Kidney (tissue), 22 donors: ENCODE data around the gene KIF4A. TPM values are rescaled to one million over a fixed set of nuclear protein-coding genes. Genes with fewer than 3 reads are reported as not detected.
"Not testable (repeated sequence)": the region's sequence is repeated elsewhere in the genome, so short reads cannot be mapped to it uniquely, and the experiment has no call there.

Experiments
- DNase-seq, 5 donors: peaks; one replicate each; pipeline ENCODE4 v3.0.0-alpha.2; 2013 to 2020
- FAIRE-seq: peaks from 2 replicates; lab custom pipeline; 2012; peaks lifted over from hg19 to GRCh38; lab: Jason Lieb, UNC
- H3K27ac ChIP-seq, 2 donors: one replicate each; pipeline ENCODE4 v1.7.0; 2013; ENCODE audit warnings: low read depth in 2 of 2, low read length in 2 of 2, inconsistent platforms in 1 of 2
- H3K27me3 ChIP-seq: one replicate; pipeline ENCODE4 v1.7.1; 2013; ENCODE audit warnings: low read length, inconsistent platforms; ENCODE audit not compliant: control insufficient read depth, insufficient read depth
- H3K36me3 ChIP-seq, 3 donors: one replicate each; pipeline versions ENCODE4 v1.7.0 to v1.7.1; 2013; ENCODE audit warnings: low read length in 3 of 3, control low read depth in 1 of 3, inconsistent platforms in 1 of 3; ENCODE audit not compliant: insufficient read depth in 3 of 3, control insufficient read depth in 2 of 3
- H3K4me1 ChIP-seq, 3 donors: one replicate each; pipeline versions ENCODE4 v1.7.0 to v1.7.1; 2013; ENCODE audit warnings: low read length in 3 of 3, inconsistent platforms in 1 of 3, low read depth in 1 of 3; ENCODE audit not compliant: control insufficient read depth in 2 of 3, insufficient read depth in 2 of 3
- H3K4me3 ChIP-seq, 3 donors: one replicate each; pipeline versions ENCODE4 v1.7.0 to v1.8.1; 2013; ENCODE audit warnings: low read length in 3 of 3, control low read depth in 1 of 3, inconsistent platforms in 1 of 3
- H3K9ac ChIP-seq, 3 donors: one replicate each; pipeline versions ENCODE4 v1.7.0 to v1.7.1; 2013; ENCODE audit warnings: low read length in 3 of 3, control low read depth in 1 of 3, inconsistent platforms in 1 of 3
- H3K9me3 ChIP-seq, 3 donors: one replicate each; pipeline versions ENCODE4 v1.7.0 to v1.7.1; 2013; ENCODE audit warnings: low read length in 3 of 3, control low read depth in 1 of 3, inconsistent platforms in 1 of 3; ENCODE audit not compliant: control insufficient read depth in 2 of 3, insufficient read depth in 1 of 3
- intact Hi-C: fragments of 100-400 bp; cut with DNase I; formaldehyde crosslinking; loops from one replicate; pipeline ENCODE4 v1.11.1; 2022
- long read RNA-seq, 10 donors: library from polyadenylated mRNA in 1 of 10; unstranded in 1 of 10; transcript quantifications; one replicate each; pipeline ENCODE4 v2.0.0 and lab custom pipeline, GENCODE V29; 2021 to 2026
- polyA plus RNA-seq: library from polyadenylated mRNA; stranded (reverse); fragments of 350-450 nt; fragmentation: Illumina TruSeq; extraction: RNeasy Lipid Tissue Mini Kit (QIAGEN cat#74804); gene quantifications from one replicate; pipeline ENCODE4 v1.2.3, GENCODE V29; 2014; ENCODE audit warnings: low read depth, low replicate concordance; ENCODE audit not compliant: insufficient read depth
- total RNA-seq: library from RNA; stranded (reverse); fragmentation: NEBNext Ultra II Directional; extraction: Animal tissue kit (Norgen Biotek cat#: 25700); gene quantifications from one replicate; pipeline ENCODE4 v1.2.1, GENCODE V29; 2021
- TF ChIP-seq, protein P1 (sequence below): IDR thresholded peaks from 3 replicates; pipeline ENCODE4 v1.5.1; 2012; ENCODE audit warnings: mild to moderate bottlenecking, moderate library complexity, borderline replicate concordance; ENCODE audit not compliant: insufficient read depth; ENCODE audit errors: extremely low read depth
- donor health status: control.
- donor health status: control.
- donor health status: control.
- donor health status: control.
- donor health status: control.
- donor health status: DM: yes; HTN: yes; CAD: no.
- donor health status: Normal renal cell carcinoma (clear cell type).

KIF4A gene
- 0.35 TPM for total RNA-seq
- 0.13 TPM for polyA plus RNA-seq
- long read RNA-seq, donor 1, full-length matches to known transcripts: 1 of 1 reads
- long read RNA-seq, donor 1, partial matches to known transcripts: 0 of 1 reads
- long read RNA-seq, donor 1, other reads (novel, unspliced or antisense): 0 of 1 reads
- long read RNA-seq, donor 2: 0 reads
- long read RNA-seq, donor 3, full-length matches to known transcripts: 2 of 2 reads
- long read RNA-seq, donor 3, partial matches to known transcripts: 0 of 2 reads
- long read RNA-seq, donor 3, other reads (novel, unspliced or antisense): 0 of 2 reads
- long read RNA-seq, donor 4, full-length matches to known transcripts: 1 of 1 reads
- long read RNA-seq, donor 4, partial matches to known transcripts: 0 of 1 reads
- long read RNA-seq, donor 4, other reads (novel, unspliced or antisense): 0 of 1 reads
- long read RNA-seq, donor 5: 0 reads
- long read RNA-seq, donor 6: 0 reads
- long read RNA-seq, donor 7: 0 reads
- long read RNA-seq, donor 8, full-length matches to known transcripts: 1 of 1 reads
- long read RNA-seq, donor 8, partial matches to known transcripts: 0 of 1 reads
- long read RNA-seq, donor 8, other reads (novel, unspliced or antisense): 0 of 1 reads
- long read RNA-seq, donor 9, full-length matches to known transcripts: 1 of 1 reads
- long read RNA-seq, donor 9, partial matches to known transcripts: 0 of 1 reads
- long read RNA-seq, donor 9, other reads (novel, unspliced or antisense): 0 of 1 reads
- long read RNA-seq, donor 10: 0 reads

DNA sequence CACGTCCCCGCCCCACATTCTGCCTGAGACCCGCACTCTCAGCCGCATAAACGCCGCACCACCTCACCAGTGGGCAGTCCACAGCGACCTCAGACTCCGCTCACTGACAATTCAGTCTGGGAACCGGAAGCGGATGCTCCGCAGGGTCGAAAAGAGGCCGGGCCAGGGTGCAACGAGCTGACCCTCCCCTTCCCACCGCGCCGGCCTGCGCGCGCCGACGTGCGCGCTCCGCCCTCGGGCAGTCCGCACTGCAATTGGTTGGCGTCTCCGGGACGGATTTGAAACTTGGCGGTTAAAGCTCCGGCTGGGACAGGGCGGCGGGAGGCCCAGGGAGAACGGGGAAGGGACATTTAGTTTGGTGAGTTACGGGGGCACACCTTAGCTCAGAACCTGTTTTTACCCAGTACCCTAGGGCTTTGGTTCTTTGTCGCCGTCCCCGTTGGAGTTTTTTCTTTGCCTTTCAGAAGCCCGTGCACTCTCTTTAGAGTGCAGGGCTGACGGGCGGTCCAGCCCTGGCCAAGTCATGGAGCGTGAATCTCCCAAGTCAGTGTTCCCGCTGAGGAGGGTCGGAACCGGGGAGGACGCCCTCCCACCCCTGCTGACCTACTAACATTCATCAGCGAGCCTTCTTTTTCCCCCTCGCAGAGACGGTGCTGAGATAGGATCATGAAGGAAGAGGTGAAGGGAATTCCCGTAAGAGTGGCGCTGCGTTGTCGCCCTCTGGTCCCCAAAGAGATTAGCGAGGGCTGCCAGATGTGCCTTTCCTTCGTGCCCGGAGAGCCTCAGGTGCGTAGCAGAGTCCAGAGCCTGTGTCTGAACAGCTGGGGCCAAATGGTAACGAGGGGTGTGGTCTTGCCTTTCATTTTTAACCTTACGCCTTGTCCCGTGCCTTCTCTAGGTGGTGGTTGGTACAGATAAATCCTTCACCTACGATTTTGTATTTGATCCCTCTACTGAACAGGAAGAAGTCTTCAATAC, at the start of gene KIF4A, which contains the start of gene PDZD11:
Gene KIF4A (plus strand): TSS at position 312 of the 978 bp plus-strand sequence. CDS start 355 bp downstream, at position 667.
Gene PDZD11 (minus strand): TSS at position 135 of the 978 bp plus-strand sequence. CDS start 586 bp downstream, outside the sequence.
- intact Hi-C loops: no loop called here
- no peaks in the 10 kb centered on the region for H3K36me3 ChIP-seq
- no peaks in the 10 kb centered on the region for H3K27me3 ChIP-seq
- no peak within 1 kb of the TSS for H3K27ac ChIP-seq
- H3K9me3 ChIP-seq: no peaks in the 10 kb centered on the region
- H3K9ac ChIP-seq: peak within 1 kb of the TSS; percentile 24 to 78 (median 61)
- H3K4me1 ChIP-seq: peaks cover 0 to 6% (median 5%) of the 10 kb centered on the region in 3 donors
- TF ChIP-seq, protein P1, sequence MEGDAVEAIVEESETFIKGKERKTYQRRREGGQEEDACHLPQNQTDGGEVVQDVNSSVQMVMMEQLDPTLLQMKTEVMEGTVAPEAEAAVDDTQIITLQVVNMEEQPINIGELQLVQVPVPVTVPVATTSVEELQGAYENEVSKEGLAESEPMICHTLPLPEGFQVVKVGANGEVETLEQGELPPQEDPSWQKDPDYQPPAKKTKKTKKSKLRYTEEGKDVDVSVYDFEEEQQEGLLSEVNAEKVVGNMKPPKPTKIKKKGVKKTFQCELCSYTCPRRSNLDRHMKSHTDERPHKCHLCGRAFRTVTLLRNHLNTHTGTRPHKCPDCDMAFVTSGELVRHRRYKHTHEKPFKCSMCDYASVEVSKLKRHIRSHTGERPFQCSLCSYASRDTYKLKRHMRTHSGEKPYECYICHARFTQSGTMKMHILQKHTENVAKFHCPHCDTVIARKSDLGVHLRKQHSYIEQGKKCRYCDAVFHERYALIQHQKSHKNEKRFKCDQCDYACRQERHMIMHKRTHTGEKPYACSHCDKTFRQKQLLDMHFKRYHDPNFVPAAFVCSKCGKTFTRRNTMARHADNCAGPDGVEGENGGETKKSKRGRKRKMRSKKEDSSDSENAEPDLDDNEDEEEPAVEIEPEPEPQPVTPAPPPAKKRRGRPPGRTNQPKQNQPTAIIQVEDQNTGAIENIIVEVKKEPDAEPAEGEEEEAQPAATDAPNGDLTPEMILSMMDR: no peak
- FAIRE-seq (no peak), DNase-seq (peak; percentile 88 to 94 (median 90))
- peak within 1 kb of the TSS; percentile 79 to 84 (median 80) for H3K4me3 ChIP-seq

GRCh38 chrX:70240751-70241150, 49.2 kb upstream of the KIF4A start:
- FAIRE-seq: no peak
- TF ChIP-seq, protein P1: no peak
- no peaks in the 10 kb centered on the region for H3K27me3 ChIP-seq
- DNase-seq: no peak
- H3K36me3 ChIP-seq: no peaks in the 10 kb centered on the region
- no peaks in the 10 kb centered on the region for H3K4me1 ChIP-seq
- intact Hi-C loops: no loop called here
- no peak overlapping the region for H3K27ac ChIP-seq
- H3K4me3 ChIP-seq: no peak overlapping the region
- H3K9me3 ChIP-seq: no peaks in the 10 kb centered on the region
- no peak overlapping the region for H3K9ac ChIP-seq

DNA sequence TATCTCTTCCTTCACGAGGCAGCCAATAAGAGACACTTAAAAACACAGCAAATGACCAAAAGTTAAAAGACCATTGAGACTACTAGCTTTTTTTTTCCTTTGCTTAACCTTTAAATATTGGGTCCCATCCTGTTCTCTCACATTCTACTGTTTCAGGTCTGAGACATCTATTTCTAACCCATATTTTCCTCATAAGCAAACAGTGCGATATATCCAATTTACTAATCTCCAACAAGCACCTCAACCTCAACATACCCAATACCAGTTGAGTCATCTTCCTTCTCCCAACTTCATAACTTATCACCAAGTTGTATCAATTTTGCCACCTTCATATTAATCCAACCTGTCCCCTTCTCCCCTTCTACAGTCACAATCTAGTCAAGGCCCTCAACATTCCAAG, 48.4 kb upstream of the KIF4A start:
- no peaks in the 10 kb centered on the region for H3K4me1 ChIP-seq
- H3K9me3 ChIP-seq: no peaks in the 10 kb centered on the region
- TF ChIP-seq, protein P1: no peak
- FAIRE-seq (no peak), DNase-seq (no peak)
- H3K27me3 ChIP-seq: no peaks in the 10 kb centered on the region
- H3K9ac ChIP-seq: no peak overlapping the region
- H3K4me3 ChIP-seq: no peak overlapping the region
- H3K27ac ChIP-seq: no peak overlapping the region
- H3K36me3 ChIP-seq: no peaks in the 10 kb centered on the region
- intact Hi-C loops: no loop called here

- H3K4me3 ChIP-seq, H3K27ac ChIP-seq, intact Hi-C loops, H3K9ac ChIP-seq, H3K9me3 ChIP-seq, DNase-seq, H3K27me3 ChIP-seq, H3K4me1 ChIP-seq, FAIRE-seq, H3K36me3 ChIP-seq: not testable (repeated sequence)
Observed at GRCh38 chrX:70243601-70244000, 46.3 kb upstream of the KIF4A start.
